ENCODE results near the gene MRPS23. TPM values are rescaled to one million over a fixed set of nuclear protein-coding genes. Genes with fewer than 3 reads are reported as not detected.

MRPS23 gene
- total RNA-seq, 1 donor = 19.9 TPM

- peaks cover 36% of the 10 kb centered on the region for H3K4me1 ChIP-seq (ENCODE audit: insufficient read depth, low read length)
- H3K27ac ChIP-seq (ENCODE audit: low read depth, low read length) = no peak overlapping the region
- DNase-seq (ENCODE audit: insufficient read length, low spot score, missing footprints) = peak; percentile 54
- no peaks in the 10 kb centered on the region for H3K79me2 ChIP-seq (ENCODE audit: insufficient read depth, low read length)
- peaks cover 18% of the 10 kb centered on the region for H3K36me3 ChIP-seq (ENCODE audit: insufficient read depth, low read length)
- H3K9me3 ChIP-seq (ENCODE audit: low read depth, low read length) = no peaks in the 10 kb centered on the region
- no peak overlapping the region for H2AFZ ChIP-seq (ENCODE audit: low read length)
- no peak overlapping the region for H3K4me2 ChIP-seq (ENCODE audit: insufficient read depth, low read length)
- no peak overlapping the region for H3K4me3 ChIP-seq (ENCODE audit: insufficient read depth, low read length)
- H4K20me1 ChIP-seq (ENCODE audit: insufficient read depth, low read length) = no peaks in the 10 kb centered on the region
- TF ChIP-seq CTCF (IDR thresholded peaks at IDR 0.05; ENCODE audit: extremely low read depth, low read depth, low read length) = no peak
- H3K27me3 ChIP-seq (ENCODE audit: insufficient read depth, low read length) = no peaks in the 10 kb centered on the region
Observed at GRCh38 chr17:57866319-57866718, 16.5 kb upstream of the MRPS23 start.

GRCh38 chr17:57864273-57864672 lies 14.4 kb upstream of the MRPS23 start:
- Histone ChIP-seq H3K27ac (ENCODE audit: low read depth, low read length) (no peak overlapping the region), H3K4me1 (ENCODE audit: insufficient read depth, low read length) (peaks cover 40% of the 10 kb centered on the region), H3K36me3 (ENCODE audit: insufficient read depth, low read length) (peaks cover 11% of the 10 kb centered on the region), H3K9me3 (ENCODE audit: low read depth, low read length) (no peaks in the 10 kb centered on the region), H3K27me3 (ENCODE audit: insufficient read depth, low read length) (no peaks in the 10 kb centered on the region), H4K20me1 (ENCODE audit: insufficient read depth, low read length) (no peaks in the 10 kb centered on the region), H3K4me2 (ENCODE audit: insufficient read depth, low read length) (no peak overlapping the region), H2AFZ (ENCODE audit: low read length) (no peak overlapping the region), H3K79me2 (ENCODE audit: insufficient read depth, low read length) (no peaks in the 10 kb centered on the region), H3K4me3 (ENCODE audit: insufficient read depth, low read length) (no peak overlapping the region)
- TF ChIP-seq CTCF (IDR thresholded peaks at IDR 0.05; ENCODE audit: extremely low read depth, low read depth, low read length) = no peak
- peak; percentile 49 for DNase-seq (ENCODE audit: insufficient read length, low spot score, missing footprints)

- Histone ChIP-seq H3K27me3 (ENCODE audit: insufficient read depth, low read length) (no peaks in the 10 kb centered on the region), H3K9me3 (ENCODE audit: low read depth, low read length) (no peaks in the 10 kb centered on the region), H4K20me1 (ENCODE audit: insufficient read depth, low read length) (no peaks in the 10 kb centered on the region), H2AFZ (ENCODE audit: low read length) (no peak overlapping the region), H3K4me2 (ENCODE audit: insufficient read depth, low read length) (no peak overlapping the region), H3K4me1 (ENCODE audit: insufficient read depth, low read length) (peaks cover 30% of the 10 kb centered on the region), H3K79me2 (ENCODE audit: insufficient read depth, low read length) (no peaks in the 10 kb centered on the region), H3K36me3 (ENCODE audit: insufficient read depth, low read length) (peaks cover 9% of the 10 kb centered on the region), H3K4me3 (ENCODE audit: insufficient read depth, low read length) (no peak overlapping the region), H3K27ac (ENCODE audit: low read depth, low read length) (no peak overlapping the region)
- TF ChIP-seq CTCF (IDR thresholded peaks at IDR 0.05; ENCODE audit: extremely low read depth, low read depth, low read length) = no peak
- peak; percentile 41 for DNase-seq (ENCODE audit: insufficient read length, low spot score, missing footprints)
Observed at GRCh38 chr17:57862694-57863667, 13.1 kb upstream of the MRPS23 start.
